HL-60/S4 treated with phorbol 12-myristate 13-acetate at 8.2 ng/mL for 4 days and 3 days (cell line): ENCODE data around the gene SIPA1L3.
"Not testable (repeated sequence)": the region's sequence is repeated elsewhere in the genome, so short reads cannot be mapped to it uniquely, and the experiment has no call there.

ENCODE experiments used
- in situ Hi-C: fragments of 300-500 bp; cut with MboI; formaldehyde crosslinking; loops from 2 replicates; pipeline ENCODE4 v1.15.0; 2022; ENCODE audit warnings: low sequenced_read_pairs

SIPA1L3 gene, protein sequence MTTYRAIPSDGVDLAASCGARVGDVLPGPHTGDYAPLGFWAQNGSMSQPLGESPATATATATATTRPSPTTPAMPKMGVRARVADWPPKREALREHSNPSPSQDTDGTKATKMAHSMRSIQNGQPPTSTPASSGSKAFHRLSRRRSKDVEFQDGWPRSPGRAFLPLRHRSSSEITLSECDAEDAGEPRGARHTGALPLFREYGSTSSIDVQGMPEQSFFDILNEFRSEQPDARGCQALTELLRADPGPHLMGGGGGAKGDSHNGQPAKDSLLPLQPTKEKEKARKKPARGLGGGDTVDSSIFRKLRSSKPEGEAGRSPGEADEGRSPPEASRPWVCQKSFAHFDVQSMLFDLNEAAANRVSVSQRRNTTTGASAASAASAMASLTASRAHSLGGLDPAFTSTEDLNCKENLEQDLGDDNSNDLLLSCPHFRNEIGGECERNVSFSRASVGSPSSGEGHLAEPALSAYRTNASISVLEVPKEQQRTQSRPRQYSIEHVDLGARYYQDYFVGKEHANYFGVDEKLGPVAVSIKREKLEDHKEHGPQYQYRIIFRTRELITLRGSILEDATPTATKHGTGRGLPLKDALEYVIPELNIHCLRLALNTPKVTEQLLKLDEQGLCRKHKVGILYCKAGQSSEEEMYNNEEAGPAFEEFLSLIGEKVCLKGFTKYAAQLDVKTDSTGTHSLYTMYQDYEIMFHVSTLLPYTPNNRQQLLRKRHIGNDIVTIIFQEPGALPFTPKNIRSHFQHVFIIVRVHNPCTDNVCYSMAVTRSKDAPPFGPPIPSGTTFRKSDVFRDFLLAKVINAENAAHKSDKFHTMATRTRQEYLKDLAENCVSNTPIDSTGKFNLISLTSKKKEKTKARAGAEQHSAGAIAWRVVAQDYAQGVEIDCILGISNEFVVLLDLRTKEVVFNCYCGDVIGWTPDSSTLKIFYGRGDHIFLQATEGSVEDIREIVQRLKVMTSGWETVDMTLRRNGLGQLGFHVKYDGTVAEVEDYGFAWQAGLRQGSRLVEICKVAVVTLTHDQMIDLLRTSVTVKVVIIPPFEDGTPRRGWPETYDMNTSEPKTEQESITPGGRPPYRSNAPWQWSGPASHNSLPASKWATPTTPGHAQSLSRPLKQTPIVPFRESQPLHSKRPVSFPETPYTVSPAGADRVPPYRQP (N-terminal part only)

DNA sequence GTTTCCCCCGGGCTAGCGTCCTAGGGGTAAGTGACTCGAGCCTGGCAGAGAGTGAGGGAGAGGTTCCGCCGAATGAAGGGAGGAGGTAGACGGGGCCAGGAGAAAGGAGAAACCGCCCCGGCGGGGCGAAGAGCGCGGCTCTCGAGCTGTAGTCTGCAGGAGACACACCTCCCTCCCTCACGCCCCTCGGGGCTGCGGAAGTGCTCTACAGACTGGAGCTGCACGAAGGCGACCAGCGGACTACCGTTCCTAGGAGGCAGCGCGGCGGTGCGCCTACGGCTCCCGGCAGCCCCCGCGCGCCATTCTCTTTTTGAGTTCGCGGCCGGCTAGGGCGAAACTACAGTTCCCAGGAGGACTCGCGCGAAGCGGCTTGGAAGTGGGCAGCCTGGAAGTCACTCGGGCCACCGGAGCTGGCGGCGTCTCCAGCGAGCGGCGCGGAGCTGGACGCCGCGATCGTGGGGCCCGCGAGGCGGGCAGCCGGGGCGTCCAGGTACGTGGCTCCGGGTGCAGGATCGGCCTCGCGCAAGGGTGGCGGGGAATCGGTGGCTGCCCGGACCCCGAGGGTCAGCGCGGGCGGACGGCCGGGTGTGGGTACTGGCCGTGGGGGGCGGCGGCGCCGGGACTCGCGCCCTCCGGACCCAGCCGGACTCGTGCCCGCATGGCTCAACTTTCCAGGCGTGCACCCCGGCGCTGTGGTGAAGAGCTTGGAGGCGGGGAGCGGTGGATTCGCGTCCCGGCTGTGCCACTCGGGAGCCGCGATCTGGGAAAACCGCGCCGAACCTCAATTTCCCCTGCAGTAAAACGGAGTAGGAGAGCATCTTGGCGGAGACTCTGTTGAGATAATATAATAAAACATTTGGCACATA lies at the start of gene SIPA1L3:
TSS of gene SIPA1L3 (plus strand) at position 340 of the 866 bp plus-strand sequence. CDS start 174,358 bp downstream, outside the sequence.
- in situ Hi-C loops, result loop anchor here (25.0 kb wide), 2 partner anchors 180 to 455 kb away; partner anchors contain the start of gene PSMD8

DNA sequence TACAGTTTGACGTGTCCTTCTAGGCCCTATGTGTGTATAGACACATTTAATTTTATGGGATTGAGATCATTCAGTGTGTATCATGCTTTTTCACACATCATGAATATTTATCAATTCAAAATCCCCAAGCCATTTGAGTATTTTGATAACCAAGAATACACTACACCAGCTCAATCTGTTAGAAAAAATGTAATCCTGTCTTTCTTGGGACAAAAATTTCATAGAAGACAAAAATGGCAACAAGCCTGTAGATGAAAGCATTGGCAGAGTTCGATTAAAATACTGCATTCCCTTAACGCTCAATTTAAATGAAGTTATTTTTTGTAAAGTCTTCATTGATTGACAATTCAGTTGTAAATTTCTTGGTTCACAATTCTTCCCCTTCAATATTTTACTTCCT lies 42.5 kb upstream of the SIPA1L3 start:
- in situ Hi-C loops, result no loop called here

DNA sequence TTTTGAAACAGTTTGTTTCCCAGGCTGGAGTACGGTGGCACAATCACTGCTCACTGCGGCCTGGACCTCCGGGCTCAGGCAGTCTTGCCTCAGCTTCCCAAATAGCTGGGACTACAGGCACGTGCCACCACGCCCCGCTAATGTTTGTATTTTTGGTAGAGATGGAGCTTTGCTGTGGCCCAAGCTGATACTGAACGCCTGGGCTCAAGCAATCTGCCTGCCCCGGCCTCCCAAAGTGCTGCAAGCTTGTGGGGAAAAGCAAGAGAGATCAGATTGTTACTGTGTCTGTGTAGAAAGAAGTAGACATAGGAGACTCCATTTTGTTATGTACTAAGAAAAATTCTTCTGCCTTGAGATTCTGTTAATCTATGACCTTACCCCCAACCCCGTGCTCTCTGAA lies 41.1 kb upstream of the SIPA1L3 start:
- in situ Hi-C loops, result not testable (repeated sequence)

DNA sequence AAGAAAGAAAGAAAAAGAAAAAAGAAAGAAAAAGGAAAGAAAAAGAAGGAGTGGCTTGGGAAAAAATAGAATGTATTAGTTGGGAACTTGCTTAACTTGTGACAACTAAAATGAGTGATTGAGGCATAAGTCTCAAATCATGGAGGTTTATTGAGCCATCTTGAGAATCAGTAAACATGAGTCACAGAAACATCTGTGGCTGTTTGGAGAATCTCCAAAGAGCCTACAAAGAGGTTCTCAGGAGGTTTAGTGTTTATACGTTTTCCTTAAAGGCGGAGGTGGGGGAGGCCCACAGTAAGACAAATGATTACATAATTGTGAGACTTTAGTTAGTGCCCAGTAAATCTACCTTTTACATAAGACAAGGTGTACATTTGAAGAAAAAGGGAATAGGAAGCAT lies 39.2 kb upstream of the SIPA1L3 start:
- in situ Hi-C loops, result no loop called here

DNA sequence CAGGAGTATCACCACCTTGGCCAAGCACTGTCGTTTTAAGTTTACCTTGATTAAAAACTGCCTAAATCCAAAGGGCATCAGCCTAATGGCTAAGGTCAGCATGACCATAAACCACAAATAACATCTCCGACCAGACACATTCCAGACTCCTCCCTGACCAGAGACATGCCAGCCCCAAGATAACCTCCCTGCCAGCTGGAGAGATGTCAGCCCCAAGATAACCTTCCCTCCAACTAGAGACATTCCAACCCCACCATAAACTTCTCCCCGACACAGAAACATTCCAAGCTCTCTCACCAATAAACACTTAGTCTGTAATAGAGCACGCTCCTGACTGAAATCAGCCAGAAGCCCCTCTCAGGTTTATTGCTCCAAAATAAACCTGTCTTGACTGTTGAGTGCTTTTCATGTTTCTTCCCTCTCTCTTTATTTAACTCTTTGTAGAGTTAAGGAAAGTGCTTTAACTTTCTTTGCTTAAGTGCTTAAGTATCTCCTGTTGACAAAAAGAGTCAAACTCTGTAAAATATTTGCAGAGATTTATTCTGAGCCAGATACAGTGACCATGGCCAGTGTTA lies 37.2 kb upstream of the SIPA1L3 start:
- in situ Hi-C loops, result no loop called here

DNA sequence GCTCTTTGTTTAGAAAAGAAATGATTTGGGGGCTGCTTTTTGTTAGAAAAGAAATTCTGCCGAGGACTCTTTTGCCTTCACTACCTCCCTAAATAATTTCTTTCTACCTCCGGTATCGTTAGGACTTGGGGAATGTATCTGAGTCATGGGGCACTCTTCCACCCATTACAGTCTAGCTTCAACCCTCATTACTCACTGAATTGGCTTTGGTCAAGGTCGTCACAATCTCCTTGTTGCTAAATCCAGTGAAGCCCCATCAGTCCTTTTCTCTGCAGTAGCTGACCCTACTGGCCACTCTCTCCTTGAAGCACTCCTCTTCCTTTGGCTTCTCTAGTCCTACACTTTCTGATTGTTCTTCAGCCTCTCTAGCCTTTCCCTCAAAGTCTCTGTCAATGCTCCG lies 34.6 kb upstream of the SIPA1L3 start:
- in situ Hi-C loops, result no loop called here

DNA sequence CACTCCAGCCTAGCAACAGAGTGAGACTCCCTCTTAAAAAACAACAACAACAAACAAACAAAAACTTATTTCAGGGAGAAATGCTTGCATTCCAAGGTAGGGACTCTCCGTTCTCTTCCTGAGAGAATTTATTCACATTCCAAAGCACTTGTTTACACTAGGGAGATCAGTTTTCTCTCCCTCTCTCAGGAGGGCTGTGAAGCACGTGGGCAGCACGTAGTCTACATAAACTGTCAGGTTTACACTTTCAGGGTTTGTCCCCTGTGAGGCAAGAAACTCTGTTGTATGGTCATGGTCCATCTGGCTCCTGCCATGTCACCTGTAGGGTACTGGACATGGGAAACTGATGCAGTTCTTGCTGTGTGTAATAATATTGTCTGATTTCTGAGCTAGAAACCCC lies 32.2 kb upstream of the SIPA1L3 start:
- in situ Hi-C loops, result no loop called here

DNA sequence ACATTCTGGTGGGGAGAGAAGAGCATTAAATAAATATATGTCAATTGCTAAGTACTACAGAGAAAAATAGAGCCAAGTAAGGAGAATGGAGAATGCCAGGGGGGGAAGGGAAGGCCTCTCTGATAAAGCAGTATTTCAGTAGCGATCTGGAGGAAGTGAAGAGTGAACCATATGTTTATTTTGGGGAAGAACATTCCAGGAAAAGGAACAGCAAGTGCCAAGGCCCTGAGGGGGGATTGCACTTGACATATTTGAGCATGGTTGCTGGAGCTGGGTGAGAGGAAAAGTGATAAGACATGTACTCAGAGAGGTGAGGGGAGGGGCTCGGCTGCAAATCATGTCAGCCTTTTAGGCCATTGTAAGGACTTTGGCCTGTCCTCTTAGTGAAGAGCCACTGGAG lies 31.0 kb upstream of the SIPA1L3 start:
- in situ Hi-C loops, result no loop called here

DNA sequence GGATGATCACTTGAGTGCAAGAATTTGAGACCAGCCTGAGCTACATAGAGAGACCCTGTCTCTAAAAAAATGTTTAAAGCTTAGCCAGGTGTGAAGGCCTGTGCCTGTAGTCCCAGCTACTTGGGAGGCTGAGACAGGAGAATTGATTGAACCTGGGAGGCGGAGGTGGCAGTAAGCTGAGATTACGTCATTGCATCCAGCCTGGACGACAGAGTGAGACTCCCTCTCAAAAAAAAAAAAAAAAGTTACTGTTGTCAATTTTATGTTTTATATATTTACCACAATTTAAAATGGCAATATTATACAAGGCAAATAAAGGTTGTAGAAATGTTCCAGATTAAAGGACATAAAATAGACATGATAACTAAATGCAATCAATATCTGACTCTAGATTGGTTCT lies 29.9 kb upstream of the SIPA1L3 start:
- in situ Hi-C loops, result no loop called here

DNA sequence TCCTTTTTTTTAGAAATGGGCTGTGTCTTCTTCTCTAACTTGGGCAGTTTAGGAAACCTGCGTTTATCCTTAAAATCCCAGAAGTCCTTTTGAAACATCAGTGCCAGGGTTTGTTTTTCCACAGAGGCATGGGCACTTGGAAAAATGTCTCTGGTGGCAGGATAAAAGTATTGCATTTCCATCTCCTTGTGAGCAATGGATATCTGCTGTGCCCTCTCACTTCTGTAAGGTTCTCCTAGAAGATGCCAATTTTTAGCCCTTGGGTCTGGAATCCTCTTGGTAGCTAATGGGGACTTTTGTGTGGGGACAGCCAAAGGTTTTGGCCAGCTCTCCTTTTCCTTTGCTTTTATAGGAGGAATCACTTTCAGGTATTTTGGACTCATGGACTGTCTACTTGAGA lies 21.6 kb upstream of the SIPA1L3 start:
- in situ Hi-C loops, result no loop called here

DNA sequence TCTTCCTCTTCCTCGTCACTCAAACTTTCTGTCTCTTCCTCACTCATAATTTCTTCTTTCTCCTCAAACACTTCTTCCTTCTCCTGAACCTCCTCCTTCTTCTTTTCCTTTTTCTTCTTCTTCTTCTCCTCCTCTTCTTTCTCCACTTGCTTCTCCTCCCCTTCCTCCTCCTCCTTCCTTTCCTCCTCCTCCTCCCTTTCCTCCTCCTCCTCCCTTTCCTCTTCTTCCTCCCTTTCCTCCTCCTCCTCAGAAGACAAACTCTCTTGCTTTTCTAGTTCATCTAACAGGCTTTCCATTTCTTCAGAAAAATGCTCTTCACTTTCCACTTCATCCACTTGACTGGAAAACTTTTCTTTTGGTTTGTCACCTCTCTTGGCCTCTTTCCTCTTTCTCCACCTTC lies 20.4 kb upstream of the SIPA1L3 start:
- in situ Hi-C loops, result no loop called here

DNA sequence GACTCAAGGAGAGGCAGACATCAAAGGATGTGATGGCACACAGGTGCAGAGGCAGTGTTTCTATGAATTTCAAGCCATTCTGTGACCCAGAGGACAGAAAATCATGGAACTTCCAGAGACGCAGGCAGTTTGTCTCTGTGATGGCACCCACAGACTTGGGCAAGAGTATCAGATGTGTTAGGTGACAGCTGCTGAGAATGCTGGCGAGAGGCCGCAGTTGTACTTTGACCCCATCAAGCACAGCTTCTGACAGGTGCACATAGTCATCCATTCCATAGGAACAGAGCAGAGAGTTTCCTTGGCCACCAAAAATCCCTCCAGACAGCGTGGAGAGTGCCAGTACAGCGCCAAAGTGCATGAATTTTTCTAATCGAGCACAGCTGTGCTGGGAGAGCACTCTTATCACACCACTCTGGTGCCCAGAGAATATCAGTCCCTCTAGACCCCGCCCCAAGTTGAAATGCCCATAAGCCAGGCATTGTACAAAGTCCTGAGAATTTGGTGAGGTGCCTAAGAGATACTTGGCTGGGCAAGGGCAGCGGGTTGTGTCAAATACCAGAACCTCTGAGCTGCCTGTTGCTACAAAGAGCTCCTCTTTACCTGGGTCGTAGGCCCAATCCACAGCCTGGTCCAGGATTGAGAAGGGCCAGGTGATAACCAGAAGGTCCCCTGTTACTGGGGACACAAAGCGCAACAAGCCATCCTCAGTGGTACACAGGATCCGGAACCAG lies 13.0 kb upstream of the SIPA1L3 start:
- in situ Hi-C loops, result no loop called here

DNA sequence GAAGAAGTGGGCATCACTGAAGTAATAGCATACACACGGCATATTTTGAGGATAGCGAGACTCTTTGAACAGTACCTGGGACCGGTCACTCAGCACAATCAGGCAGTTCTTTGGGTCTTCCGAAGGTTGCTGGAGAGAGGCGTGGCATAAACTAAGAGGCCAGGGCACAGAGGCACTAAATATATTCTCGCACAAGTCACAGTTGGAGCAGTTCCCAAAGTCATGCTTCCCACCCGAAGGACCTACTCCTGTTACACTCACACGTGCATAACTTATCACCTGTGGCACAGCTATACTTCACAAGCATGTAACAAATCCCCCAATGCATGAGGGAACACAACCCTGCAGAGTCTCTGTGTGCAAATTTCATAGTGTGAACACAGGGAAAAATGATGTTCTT lies 10.8 kb upstream of the SIPA1L3 start:
- in situ Hi-C loops, result no loop called here

DNA sequence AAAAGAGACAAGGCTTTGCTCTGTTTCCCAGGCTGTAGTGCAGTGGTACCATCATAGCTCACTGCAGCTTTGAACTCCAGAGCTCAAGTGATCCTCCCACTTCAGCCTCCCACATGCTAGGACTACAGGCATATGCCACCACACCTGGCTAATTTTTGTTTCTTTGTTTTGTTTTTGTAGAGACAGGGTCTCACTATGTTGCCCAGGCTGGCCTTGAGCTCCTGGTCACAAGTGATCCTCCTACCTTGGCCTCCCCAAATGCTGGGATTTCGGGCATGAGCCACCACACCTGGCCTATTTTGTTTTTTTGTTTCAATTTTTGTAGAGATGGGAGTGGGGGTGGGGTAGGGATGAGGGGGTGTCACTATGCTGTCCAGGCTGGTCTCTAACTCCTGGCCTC lies 7.6 kb upstream of the SIPA1L3 start:
- in situ Hi-C loops, result no loop called here

DNA sequence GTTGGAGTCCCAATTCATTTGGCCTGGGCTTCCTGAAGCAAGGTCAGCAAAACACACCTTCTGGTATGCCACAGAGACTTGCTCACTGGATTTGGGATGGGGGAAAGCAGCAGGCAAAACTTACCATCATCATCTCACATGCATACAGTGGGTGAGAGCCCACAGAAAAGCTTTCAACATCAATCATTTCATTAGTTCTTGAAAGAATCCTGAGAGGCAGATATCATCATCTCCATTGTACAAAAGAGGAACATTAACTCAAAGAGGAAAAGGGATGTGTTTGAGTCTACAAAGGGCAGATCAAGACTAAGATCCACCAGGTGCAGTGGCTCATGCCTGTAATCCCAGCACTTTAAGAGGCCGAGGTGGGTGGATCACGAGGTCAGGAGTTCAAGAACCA lies 7.0 kb upstream of the SIPA1L3 start:
- in situ Hi-C loops, result loop anchor here (25.0 kb wide), 2 partner anchors 187 to 462 kb away; partner anchors contain the start of gene PSMD8

DNA sequence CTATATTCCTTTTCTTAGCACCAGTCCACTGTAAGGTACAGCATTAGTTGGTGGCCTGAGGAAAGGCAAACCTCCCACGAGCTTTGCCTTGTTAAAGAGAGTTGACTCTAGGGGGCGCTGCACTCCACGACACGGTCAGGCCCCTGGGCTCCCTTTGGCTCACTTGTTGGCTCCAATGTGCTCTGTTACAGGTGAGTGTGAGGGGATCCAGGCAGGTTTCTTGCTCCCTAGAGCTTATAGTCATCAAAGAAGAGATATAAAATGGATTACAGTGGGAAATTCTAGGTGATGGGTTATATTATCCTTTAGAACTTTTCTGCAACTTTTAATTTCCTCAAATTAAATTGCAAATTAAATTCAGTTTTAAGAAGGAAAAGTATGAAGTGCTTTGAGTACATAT lies 4.3 kb upstream of the SIPA1L3 start:
- in situ Hi-C loops, result loop anchor here (25.0 kb wide), 2 partner anchors 185 to 460 kb away; partner anchors contain the start of gene PSMD8

DNA sequence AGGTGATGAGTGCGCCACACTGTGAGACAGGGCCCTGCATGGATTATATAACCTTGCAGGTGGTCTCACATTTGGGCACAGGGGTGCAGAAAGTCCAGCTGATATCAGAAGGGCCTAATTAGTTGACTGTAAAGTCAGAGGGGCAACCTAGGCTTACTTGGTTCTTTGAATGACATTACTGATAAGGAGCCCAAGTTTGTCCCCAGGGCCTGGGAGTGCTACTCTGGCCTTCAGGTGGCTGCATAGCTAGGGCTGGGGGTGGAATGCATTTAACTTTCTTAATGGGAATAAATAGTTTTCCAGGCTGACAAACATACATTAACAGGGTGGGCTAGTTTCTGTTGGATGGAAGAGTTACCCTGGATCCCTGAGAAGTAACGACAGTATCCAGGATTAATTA lies 3.9 kb upstream of the SIPA1L3 start:
- in situ Hi-C loops, result loop anchor here (25.0 kb wide), 2 partner anchors 184 to 459 kb away; partner anchors contain the start of gene PSMD8

DNA sequence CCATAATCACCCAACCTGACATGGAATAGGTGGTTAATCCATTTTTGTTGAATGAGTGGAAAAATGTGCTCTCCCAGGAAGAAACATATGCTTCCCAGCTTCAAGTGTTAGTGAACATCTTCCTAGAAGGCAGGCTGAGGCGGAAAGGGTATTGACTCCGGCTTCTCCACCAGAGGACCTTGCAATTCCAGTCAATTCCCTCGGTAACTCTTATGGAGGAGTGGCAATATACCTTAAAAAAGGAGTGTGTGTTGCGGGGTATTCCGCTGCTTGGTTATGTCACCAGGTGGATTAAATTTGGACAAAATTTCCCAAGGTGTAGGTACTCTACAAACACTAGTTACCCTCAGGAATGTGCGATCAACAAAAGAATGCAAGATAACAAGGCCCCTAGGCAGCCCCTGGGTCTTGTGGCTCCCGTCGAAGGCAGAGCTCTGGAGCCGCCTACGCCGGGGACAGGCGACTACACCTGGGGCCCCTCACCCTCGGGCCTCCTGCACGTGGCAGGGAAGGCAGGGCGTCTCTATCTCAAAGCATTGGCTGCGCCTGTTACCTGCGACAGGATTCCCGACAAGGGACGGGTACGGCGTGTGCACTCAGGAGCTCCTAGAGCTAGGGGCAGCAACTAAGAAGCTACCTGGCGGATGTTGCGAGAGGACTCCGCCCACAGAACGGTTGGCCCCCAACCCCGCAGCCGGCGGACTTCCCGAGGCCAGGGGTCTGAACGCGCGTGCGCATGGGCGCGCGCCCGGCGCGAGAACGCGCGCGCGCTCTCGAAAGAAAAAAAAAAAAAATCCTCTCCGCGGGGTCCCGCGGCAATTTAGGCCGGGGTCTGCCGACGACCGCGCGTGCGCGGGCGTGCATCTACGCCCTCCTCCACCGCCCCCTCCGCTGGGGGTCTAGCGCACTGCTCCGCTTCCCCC lies 801 bp upstream of the SIPA1L3 start, which contains the start of gene WDR87:
TSS of gene WDR87 (minus strand) at position 649 of the 923 bp plus-strand sequence. CDS start 8,355 bp downstream, outside the sequence.
- in situ Hi-C loops, result loop anchor here (25.0 kb wide), 2 partner anchors 181 to 456 kb away; partner anchors contain the start of gene PSMD8
